HG02678 (cell line): ENCODE data around the gene ITIH5.

Experiments used
- ATAC-seq: cut with Tn5 transposase; IDR thresholded peaks from one replicate; pipeline ENCODE4 v1.9.1; 2021; ENCODE audit warnings: mild to moderate bottlenecking, moderate library complexity; ENCODE audit not compliant: unreplicated experiment

ITIH5 gene

GRCh38 chr10:7589748-7590147, 77.0 kb downstream of the ITIH5 start:
- ATAC-seq, result no peak

GRCh38 chr10:7587865-7588188, 78.9 kb downstream of the ITIH5 start:
- ATAC-seq, result no peak

- no peak for ATAC-seq
Measured at GRCh38 chr10:7587168-7587864, 79.5 kb downstream of the ITIH5 start.

- no peak for ATAC-seq
Measured at GRCh38 chr10:7585228-7585627, 81.5 kb downstream of the ITIH5 start.

GRCh38 chr10:7583626-7584025, 83.1 kb downstream of the ITIH5 start:
- ATAC-seq, result no peak

GRCh38 chr10:7580520-7580919, 86.2 kb downstream of the ITIH5 start:
- no peak for ATAC-seq

- ATAC-seq, result no peak
Measured at GRCh38 chr10:7579681-7580080, 87.1 kb downstream of the ITIH5 start.

GRCh38 chr10:7577579-7577978, 89.2 kb downstream of the ITIH5 start:
- no peak for ATAC-seq

GRCh38 chr10:7577176-7577575, 89.6 kb downstream of the ITIH5 start:
- no peak for ATAC-seq

- ATAC-seq, result no peak
Measured at GRCh38 chr10:7576340-7576739, 90.4 kb downstream of the ITIH5 start.

- no peak for ATAC-seq
Measured at GRCh38 chr10:7572391-7572790, 94.4 kb downstream of the ITIH5 start.

GRCh38 chr10:7571981-7572380, 94.8 kb downstream of the ITIH5 start:
- no peak for ATAC-seq

- no peak for ATAC-seq
Measured at GRCh38 chr10:7567911-7568620, 98.7 kb downstream of the ITIH5 start.

GRCh38 chr10:7566891-7567290, 99.9 kb downstream of the ITIH5 start:
- no peak for ATAC-seq

GRCh38 chr10:7565871-7566270, 100.9 kb downstream of the ITIH5 start:
- no peak for ATAC-seq

- ATAC-seq, result no peak
Measured at GRCh38 chr10:7563770-7564169, 103.0 kb downstream of the ITIH5 start.

- ATAC-seq, result no peak
Measured at GRCh38 chr10:7563368-7563767, 103.4 kb downstream of the ITIH5 start.

- no peak for ATAC-seq
Measured at GRCh38 chr10:7561985-7562384, 104.8 kb downstream of the ITIH5 start.

- no peak for ATAC-seq
Measured at GRCh38 chr10:7561216-7561893, 105.4 kb downstream of the ITIH5 start.

GRCh38 chr10:7560519-7560918, 106.2 kb downstream of the ITIH5 start:
- no peak for ATAC-seq

- no peak for ATAC-seq
Measured at GRCh38 chr10:7559386-7559785, 107.4 kb downstream of the ITIH5 start.

GRCh38 chr10:7558036-7558435, 108.7 kb downstream of the ITIH5 start:
- ATAC-seq, result no peak
